A204.1 (cell line): ENCODE results near the gene OSBP2.

Experiments
- FAIRE-seq: peaks from 2 replicates; lab custom pipeline; 2012; peaks lifted over from hg19 to GRCh38; lab: Jason Lieb, UNC

The OSBP2 gene

GRCh38 chr22:30943368-30943767 is 248.7 kb downstream of the OSBP2 start:
- FAIRE-seq, result no peak

GRCh38 chr22:30944986-30945385 is 250.3 kb downstream of the OSBP2 start:
- FAIRE-seq, result no peak

GRCh38 chr22:30945653-30946052 is 251.0 kb downstream of the OSBP2 start:
- no peak for FAIRE-seq

- no peak for FAIRE-seq
Measured at GRCh38 chr22:30946354-30946753, 251.7 kb downstream of the OSBP2 start.

GRCh38 chr22:30947173-30947815 is 252.6 kb downstream of the OSBP2 start:
- no peak for FAIRE-seq

- peak; percentile 76 for FAIRE-seq
Measured at GRCh38 chr22:30947816-30948454, 253.3 kb downstream of the OSBP2 start.

- FAIRE-seq, result no peak
Measured at GRCh38 chr22:30948930-30949342, 254.3 kb downstream of the OSBP2 start.

- FAIRE-seq, result no peak
Measured at GRCh38 chr22:30949934-30950660, 255.4 kb downstream of the OSBP2 start.

GRCh38 chr22:30953206-30953605 is 258.5 kb downstream of the OSBP2 start:
- no peak for FAIRE-seq

- FAIRE-seq, result no peak
Measured at GRCh38 chr22:30955153-30955552, 260.5 kb downstream of the OSBP2 start.
